Activated CD4-positive, alpha-beta T cell treated with anti-CD3 and anti-CD28 coated beads, Interleukin-10, Interleukin-2, amounts not matched to agents 100 ng/mL and 50 ng/mL, durations not matched to agents 16 hours and 8 hours (primary cell): ENCODE results near the gene KIAA0513.

Source experiments
- DNase-seq: peaks from one replicate; pipeline ENCODE4 v3.0.0-alpha.2; 2020

KIAA0513 gene, protein sequence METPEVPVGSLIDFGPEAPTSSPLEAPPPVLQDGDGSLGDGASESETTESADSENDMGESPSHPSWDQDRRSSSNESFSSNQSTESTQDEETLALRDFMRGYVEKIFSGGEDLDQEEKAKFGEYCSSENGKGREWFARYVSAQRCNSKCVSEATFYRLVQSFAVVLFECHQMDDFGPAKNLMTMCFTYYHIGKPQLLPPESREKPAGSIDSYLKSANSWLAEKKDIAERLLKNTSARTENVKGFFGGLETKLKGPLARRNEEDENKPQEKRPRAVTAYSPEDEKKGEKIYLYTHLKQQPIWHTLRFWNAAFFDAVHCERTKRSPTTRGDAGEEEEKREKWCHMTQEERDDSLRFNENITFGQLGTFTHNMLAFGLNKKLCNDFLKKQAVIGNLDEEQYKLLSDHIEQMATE

DNA sequence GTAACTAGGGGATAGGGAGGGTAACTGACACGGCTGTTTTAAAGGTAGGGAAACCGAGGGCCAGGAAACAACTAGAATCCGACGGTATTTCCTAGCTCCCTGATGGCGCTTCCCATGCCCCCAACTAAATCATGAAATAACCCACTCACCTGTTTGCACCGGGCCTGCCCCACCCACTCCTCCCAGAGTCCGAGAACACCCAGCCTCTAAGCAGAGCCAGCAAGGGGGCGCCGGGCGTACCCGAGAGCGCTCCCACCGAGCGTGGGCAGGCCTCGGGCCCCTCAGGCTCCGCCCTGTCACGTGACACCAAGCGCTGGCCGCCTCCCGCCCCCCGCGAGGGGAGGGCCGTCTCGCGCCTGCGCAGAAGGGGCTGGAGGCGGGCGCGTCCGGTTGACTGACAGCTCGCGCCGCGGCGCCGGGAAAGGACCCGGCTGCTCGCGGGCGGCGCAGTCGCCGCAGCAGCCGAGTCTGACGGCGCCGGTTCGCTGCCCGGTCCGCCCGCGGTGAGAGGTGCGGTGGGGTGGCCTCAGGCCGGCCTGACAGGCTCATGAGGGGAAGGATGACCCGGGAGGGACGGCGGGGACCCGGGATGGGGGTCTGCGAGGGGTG lies at the start of gene KIAA0513:
Gene KIAA0513, plus strand, starts transcription at position 447 of the 609 bp plus-strand sequence. CDS start 39,277 bp downstream, outside the sequence.
- peak; percentile 97 for DNase-seq

DNA sequence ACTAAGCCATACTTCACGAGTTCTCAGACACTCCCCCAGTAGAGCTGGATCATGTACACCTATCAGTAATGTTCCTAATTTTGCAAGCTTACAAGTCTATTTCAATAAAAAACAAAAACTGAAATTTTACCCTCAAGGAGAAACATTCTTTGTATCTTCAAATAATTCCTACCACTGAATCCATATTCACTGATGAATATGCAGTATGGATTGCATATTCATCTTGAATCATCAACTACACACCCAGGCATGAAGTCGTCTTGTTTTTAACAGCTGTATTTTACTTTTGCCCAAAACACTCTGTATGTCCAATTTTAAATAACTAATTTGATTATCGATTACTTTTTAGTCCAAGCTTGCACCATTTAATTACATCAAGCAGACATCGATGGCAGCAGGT lies 48.1 kb upstream of the KIAA0513 start:
- no peak for DNase-seq

DNA sequence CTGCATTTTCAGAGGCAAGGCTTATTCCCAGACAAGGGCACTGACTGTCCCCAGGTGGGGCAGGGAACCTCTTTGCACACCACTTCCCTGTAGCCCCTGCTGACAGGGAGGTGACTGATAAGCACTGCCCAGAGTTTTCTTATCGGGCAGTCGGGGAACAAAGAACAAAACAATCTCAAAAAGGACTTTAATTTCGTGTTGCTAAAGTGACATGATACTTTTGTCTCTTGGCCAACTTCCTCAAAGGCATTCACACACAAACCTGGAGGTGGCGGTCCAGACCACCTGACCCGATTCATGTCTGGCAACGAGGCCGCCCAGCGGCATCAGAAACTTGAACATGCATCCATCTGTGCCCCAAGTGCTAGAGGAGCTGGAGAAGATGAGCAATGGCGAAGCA lies 45.2 kb upstream of the KIAA0513 start:
- DNase-seq, result no peak

DNA sequence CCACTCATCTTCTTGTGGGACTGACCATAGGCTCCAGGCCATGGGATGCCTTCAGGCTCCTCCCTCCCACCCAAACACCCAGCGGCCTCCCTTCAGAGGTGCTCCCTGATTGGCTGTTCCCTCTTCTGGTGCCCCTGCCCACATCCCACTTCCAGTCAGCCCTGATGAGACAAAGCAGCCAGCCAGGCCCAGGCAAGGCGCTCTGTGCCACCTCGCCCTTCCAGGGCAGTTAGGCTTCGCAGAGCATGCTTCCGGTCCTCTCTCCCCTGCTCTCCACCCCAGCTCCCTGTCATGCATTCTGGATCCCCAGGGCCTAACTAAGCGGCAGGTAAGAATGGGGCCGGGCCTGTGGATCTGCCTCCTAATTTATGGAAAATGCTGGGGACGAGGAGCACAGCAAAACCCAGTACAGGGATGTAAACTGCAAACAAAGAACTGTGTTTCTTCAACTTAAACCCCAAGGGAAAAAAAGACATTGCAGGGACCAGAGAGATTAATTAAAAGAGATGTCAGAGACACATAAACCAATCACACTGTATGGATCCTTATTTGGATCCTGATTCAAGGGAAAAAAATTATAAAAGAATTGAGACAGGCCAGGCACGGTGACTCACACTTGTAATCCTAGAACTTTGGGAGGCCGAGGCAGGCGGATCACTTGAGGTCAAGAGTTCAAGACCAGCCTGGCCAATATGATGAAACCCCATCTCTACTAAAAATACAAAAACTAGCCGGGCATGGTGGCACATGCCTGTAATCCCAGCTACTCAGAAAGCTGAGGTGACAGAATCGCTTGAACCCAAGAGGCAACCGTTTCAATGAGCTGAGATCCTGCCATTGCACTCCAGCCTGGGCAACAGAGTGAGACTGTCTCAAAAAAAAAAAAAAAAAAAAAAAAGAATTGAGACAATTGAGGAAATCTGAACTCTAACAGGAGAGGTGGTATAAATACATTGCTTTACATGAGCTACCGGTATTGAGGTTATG lies 42.2 kb upstream of the KIAA0513 start:
- DNase-seq, result no peak

DNA sequence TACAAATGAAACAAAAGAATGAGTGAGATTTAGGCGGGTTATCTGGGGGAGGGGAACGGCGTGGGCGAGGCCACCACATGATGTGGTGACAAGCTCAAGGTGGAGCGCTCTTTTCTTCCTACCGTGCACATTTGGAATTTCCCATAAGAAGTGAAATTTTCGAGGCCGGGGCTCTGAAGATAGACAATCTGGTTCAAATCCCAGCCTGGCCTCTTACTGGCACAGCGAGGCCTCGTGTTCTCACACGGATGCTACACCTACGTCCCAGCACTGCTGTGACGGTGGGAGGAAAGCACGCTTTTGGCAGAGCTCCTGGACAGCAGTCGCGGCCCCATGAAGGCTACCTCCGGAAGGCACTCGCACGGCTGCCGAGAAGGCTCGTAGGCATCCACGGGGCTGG lies 41.5 kb upstream of the KIAA0513 start:
- no peak for DNase-seq

DNA sequence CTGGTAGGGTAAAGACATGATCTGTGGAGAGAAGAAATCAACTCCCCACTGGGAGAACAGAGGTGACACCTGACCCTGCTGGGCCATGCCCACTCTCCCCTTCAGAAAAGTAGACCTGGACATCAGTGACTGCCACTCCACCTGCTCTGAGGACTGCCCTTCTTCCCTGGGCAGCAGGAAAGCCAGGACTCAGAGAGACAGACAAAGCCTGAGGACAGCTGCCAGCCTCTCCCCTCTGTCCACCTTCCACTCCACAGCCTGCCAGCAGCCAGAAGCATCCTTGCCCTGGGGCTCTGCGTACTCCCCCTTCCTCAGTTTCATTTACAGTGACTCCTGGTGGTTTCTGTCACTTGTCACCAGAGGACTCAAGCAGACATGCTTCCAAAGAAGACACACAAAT lies 40.7 kb upstream of the KIAA0513 start:
- DNase-seq, result no peak

DNA sequence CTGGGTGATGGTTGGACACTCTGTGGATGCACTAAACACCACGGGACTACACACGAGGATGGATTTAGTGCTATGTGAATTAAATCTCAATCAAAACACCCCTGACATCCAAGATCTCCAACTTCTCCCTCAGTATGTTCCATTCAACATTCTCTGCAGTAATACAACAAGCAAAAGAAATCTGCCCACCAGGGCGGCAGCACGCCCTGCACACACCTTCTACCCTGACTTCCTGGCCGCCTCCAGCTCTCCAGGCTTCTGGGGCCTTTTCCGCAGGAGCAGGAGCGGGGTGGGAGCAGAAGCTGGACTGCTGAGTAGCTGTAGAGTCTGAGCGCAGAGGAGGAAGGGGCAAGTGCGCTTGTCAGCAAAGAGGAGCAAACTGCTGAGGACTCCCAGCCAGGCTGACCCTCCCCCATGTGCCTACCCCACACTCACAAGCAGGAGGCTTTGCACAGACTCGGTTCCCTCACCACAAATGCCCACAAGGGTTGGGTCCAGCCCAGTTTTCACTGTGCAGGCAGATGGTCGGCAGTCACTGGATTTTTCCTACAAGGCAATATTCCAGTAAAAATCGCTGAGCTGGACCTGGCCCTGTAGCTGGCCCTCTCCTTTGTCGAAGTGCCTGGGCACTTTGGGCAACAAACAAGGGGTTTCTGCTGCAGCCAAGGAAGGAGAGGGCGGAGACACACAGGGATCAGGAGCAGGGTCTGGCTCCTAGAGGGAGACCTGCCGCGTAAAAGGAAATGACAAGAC lies 39.1 kb upstream of the KIAA0513 start:
- no peak for DNase-seq

DNA sequence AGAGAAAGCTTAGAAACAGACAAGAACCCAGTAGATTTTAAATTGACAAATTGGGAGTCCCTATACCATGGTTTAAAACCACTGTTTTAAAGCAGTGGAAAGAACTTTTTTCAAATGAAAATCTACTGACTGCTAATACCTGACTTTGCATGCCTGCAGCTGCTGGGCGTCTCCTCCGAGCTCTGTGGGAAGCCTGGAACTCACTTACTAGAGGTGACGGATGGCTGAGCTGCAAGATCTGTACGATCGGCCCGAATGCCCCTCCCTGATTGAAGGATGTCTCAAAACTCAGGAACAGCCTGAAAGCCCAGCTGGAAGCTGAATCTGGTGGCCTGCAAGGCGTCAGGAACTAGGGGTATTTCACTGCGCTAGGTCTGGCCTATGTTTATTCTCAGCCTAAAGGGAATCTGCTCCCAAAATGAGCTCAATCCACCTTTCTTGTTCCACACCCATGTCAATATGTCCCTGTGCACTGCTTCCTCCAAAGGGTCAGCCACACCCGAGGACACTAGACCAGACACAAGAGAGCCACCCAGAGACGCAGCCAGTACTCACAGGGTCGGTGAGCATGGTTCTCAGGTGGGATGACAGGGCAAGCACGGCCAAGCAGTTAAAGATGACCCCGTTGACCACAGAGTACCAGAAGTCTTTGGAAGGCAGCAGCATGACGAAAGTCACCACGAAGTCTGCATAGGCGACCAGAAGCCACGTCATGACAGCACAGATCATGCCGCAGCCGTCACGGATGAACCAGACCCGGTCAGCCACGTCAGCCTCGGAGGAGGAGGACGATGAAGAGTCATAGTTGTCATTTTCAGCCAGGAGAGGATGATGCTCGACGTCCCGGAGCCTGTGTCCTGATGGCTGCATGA lies 37.6 kb upstream of the KIAA0513 start:
- no peak for DNase-seq

DNA sequence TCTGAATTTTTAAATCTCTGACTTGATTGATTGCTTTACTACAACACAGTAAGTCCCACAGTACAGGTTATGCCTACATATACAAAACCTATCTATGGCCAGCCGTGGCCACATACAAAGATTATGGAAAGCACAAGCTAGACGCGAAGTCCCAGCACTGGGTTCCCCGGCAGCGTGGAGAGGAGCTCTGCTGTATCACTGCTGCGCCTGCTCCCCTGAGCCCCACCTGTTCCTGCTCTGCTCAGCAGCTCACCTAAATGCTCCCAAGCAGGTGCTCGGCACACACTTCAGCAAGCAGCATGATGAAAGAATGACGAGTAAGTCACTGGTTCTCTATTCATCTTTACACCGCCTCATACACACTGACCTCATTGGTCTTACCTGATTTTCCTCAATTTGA lies 36.8 kb upstream of the KIAA0513 start:
- DNase-seq, result no peak

DNA sequence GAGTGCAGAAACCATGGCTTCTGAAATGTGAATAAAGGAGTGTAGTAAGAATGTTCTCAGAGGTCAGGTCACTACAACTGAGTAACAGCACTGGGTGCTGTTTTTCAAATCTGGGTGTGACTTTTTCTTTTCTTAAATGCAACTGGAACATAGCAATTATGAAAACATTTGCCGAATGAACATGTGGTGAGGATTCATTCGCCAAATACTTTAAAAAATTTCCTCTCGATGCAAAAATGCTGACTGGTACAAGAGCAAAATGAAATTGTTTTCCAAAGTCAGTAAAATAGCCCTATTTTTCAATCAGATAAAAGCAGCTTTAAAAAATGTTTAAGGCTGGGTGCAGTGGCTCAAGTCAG lies 34.9 kb upstream of the KIAA0513 start:
- no peak for DNase-seq

DNA sequence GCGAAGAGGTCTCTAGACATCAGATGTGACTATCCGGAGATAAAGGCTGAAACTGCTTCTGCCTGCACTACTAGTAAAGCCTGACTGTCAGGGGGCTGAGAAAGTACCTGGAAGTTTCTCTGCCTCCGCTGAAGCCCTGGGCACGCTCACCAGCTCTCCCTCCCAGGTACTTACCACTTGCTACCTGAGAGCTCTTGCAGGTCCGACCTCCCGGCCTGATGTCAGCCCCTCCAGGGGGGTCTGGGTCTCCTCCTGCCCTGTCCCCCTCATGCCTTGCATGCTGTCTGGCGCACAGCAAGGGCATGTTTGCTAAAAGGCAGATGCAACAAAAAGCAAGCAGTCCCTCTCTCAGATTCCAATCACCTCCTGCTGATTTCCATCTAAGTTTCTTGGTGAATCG lies 33.7 kb upstream of the KIAA0513 start:
- DNase-seq, result no peak

DNA sequence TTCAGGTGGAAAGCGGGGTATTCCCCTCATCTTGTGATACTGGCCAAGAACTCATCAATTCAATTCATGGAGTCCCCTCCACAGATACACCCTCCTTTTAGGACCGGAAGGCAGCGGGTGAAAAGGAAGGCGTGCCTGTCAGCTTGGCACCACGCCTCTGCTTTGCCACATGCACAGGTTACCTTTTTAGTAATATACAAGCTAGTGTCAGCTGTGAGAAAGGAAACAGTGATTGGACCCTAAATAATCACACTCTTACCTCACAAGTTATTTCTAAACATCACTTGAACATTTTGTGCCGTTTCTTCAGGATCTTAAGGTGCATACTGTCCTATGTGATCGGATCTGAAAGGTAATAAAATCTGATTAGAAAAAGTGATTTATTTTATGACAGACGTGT lies 31.9 kb upstream of the KIAA0513 start:
- DNase-seq, result peak; percentile 53

DNA sequence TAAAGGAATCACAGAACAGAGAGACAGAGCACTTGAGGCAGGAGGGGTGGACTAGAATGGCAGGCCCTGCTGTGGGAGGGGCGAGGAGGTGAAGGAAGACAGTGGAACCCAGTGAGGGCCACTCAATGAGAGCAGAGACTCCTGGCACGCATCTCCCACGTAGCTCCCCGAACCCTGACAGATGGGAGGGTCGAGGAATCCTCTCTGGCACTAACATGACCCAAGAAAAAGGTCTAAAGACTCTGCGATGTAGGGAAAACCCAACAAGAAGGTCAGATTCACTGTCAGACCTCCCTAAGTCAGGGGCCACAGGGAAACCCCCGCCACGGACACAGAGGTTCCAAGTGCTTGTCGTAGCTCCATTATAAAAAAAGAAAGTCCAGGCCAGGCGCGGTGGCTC lies 31.2 kb upstream of the KIAA0513 start:
- no peak for DNase-seq

DNA sequence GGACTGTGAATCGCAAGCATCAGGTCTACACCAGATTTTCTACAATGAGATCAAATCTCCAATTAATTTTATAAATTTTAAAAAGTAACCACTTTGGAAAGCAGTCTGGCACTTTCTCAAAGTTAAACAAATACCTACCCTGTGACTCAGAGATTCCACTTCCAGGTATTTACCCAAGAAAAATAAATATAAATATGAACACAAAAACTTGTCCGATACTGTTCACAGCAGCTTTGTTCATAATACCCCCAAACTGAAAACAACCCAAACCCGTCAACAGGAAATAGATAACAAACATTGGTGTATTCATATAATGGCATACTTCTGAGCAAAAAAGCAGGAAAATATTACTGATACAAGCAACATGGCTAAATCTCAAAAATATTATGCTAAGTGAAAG lies 28.4 kb upstream of the KIAA0513 start:
- DNase-seq, result no peak

DNA sequence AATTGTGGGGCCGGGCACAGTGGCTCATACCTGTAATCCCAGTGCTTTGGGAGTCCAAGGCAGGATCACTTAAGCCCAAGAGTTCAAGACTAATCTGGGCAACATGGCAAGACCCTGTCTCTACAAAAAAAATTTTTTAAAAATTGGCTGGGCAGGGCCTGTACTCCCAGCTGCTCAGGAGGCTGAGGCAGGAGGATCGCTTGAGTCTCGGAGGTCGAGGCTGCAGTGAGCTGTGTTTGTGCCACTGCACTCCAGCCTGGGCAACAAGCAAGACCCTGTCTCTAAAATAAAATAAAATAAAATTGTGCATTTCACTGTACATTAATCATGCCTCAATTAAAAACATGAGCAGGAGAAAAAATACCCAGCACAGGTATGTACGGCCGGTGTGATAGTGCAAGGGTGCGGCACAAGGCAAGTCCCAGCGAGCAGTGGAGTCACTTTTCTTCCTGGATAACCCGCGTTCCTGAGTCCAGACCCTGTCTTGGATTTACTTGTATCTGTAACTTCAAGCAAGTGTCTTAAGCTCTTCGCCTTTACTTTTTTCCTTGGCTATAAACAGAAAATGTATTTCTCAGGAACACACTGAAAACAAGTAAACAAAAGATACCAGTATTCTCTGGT lies 27.6 kb upstream of the KIAA0513 start:
- DNase-seq, result no peak

DNA sequence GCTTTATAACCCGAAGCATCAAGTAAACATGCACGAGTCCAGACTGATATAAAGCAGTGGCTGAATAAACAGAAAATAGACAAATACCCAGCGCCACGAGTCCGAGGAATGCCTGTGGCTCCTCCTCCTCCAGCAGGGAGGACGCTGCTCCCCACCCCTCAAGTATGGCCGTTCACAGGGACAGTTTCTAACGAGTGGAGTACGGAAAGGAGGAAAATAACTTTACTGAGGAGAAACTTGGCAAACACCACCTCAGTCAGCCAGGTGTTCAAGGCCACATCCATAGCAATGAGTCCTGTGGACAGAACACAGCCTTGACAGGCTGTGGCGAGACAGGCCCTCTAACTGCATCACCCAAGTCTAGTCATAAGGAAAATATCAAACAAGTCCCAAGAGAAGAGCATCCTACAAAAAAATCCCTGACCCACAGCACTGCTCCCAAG lies 25.5 kb upstream of the KIAA0513 start:
- DNase-seq, result no peak

DNA sequence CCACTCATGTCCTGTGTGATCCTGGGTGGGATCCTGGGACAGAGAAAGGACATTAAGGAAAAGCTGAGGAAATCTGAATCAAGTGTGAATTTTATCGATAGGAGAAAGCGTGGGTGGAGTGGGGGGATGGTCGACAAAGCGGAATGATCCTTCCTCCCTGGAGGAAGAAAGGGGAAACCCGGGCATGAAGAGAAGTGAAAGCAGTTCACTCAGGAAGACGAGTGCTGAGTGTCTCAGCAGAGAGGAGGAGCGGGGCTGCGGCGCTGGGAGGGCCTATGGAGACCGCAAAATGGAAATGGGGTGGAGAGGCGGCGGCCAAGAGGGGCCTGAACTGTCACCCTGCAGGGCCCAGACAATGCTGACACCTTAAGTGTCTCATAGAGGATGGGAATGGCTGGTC lies 25.0 kb upstream of the KIAA0513 start:
- DNase-seq, result no peak

DNA sequence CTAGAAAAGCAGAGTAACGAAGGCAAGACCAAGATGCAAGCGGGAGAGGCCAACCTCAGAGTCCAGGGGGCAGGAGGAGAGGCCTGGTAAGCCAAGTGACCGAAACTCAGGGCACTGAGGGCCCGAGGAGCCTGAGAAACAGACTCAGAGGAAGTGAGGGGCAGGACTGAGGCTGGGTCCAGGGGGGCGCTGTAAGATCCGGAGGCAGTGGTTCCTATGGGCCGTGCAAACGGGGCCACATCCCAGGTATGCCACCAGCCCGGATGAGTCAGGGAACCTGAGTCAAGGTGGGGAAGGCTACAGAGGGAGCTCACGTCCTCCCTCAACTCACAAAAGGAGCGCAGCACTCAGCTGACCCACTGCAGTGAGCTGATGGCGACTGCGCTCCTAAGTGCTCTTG lies 24.5 kb upstream of the KIAA0513 start:
- no peak for DNase-seq

DNA sequence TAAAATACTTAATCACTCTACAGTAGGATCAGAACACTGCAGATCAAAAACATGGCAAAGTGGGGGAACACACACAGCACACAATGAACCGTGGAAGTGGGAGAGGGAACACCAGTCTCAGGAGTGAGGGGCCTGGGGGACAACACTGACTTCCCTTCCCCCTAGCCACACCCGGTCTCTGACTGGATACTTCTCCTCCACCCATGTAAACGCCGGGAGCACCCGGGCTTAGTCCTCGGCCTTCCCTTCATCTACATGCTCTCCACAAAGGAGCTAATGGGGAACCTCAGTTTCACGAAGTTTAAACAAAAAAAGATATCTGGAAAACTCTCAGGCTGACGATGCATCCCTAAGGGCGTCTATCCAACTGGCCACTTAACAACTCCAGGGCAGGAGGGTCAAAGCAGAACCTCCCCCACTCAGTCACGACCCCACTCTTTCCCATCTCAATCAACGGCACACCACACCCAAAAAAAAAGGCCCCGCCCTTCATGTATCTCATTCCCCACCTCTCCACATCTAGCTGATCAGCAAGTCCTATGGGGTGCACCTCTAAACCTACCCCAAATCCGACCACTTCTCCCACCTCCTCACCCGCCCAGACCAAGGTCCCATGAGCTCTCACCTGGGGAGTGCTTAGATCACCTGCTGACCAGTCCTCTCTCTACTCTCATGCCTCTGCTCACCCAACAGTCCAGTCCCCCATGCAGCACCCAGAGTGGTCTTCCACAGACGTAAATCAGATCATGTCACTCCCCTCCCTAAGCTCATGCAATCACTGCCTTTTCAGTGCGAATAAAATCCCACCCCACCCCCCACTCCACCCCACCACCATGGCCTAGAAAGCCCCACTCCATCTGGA lies 23.6 kb upstream of the KIAA0513 start:
- no peak for DNase-seq

DNA sequence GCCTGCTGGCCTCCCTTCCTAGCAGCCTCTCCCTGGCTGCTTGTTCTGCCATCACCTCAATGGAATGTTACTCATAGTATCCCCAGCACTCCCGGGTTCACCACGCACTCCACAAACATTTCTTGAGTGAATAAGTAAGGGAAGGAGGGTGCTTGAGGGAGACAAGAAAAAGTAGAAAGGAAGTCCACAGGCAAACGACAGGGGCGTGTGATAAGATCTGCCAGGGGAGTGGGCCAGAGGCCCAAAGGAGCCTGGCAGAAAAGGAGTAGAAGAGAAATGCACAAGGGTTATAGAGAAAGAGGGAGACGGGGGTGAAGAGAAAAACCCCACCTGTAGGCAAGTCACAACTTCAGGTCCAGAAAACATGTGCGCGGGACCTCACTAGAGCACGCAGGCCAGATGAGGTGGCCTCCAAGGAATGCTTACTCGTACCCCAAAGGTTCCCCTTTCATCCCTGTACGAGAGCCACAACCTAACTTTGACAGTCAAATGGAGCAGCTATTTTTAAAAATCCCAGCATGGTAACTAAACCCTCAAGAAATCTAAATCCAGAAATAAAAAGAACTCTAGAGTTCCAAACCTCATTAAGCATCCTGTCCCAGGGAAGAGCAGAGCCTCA lies 22.9 kb upstream of the KIAA0513 start:
- no peak for DNase-seq
